Stimulated activated CD8-positive, alpha-beta memory T cell treated with anti-CD3 and anti-CD28 coated beads, Interleukin-4, amount 100 ng/mL, for 48 hours (primary cell): ENCODE data around the gene SLC22A5.
"Not testable (repeated sequence)": the region's sequence is repeated elsewhere in the genome, so short reads cannot be mapped to it uniquely, and the experiment has no call there.

Experiments used
- DNase-seq: peaks from one replicate; pipeline ENCODE4 v3.0.0-alpha.2; 2020

The SLC22A5 gene

GRCh38 chr5:132415516-132415915 is 46.0 kb downstream of the SLC22A5 start:
- not testable (repeated sequence) for DNase-seq

- DNase-seq, result no peak
These were observed 46.9 kb downstream of the SLC22A5 start for GRCh38 chr5:132416306-132417009.

DNA sequence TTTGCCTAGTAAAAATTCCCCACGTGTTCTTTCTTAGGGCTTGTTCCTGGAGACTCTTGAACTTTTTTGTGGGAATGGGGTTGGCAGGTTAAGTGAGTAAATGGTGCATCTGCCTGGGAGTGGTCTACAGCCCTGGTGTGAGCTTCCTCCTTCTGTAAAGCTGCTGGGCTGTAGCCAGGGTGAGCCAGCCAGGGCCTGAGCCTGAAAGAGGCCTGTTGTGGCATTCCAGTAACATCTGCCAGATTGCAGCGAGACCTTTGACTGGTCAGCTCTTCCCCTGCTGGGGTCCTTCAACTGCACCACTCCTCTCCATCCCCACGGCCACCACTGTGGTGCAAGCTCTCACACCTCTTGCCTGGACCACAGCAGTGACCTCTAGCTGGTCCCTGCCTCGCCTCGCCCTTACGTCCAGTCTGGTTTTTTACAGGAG is 47.5 kb downstream of the SLC22A5 start:
- DNase-seq, result no peak

DNA sequence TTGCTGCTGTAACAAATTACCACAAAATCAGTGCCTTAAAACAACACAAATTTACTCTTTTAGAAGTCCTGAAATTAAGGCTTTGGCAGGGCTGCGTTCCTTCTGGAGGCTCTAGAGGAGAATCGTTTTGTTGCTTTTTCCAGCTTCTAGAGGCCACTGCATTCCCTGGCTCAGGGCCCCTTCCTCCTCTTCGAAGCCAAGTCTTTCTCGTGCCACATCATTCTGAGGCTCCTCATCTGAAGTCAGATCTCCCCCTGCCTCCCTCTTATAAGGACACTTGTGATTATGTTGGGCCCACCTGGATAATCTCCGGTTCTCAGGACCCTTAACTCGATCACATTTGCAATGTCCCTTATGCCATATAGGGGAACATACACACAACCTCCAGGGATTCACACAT is 48.0 kb downstream of the SLC22A5 start:
- no peak for DNase-seq

- no peak for DNase-seq
These were observed 48.5 kb downstream of the SLC22A5 start for GRCh38 chr5:132417889-132418485.

DNA sequence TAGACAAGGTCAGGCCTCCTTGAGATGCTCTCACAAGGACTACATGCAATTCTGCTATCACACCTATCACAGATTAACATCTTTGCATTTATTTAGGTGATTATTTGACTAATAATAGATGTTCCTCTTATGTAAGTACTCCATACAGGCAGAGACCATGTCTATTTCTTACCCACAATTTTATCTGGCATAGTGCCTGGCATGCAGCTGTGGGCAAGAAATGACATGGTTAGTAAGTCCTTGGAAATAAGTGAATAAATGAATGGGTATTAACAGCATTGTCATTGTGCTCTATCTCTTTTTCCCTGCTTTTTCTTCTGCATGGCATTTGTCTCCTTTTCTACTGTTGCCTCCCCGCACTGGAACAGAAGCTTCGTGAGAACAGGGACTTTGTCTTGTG is 49.4 kb downstream of the SLC22A5 start:
- no peak for DNase-seq

- peak; percentile 77 for DNase-seq
These were observed 50.3 kb downstream of the SLC22A5 start for GRCh38 chr5:132419502-132420468.

GRCh38 chr5:132420706-132421272 is 51.3 kb downstream of the SLC22A5 start:
- no peak for DNase-seq

- no peak for DNase-seq
These were observed 52.0 kb downstream of the SLC22A5 start for GRCh38 chr5:132421462-132421861.

- no peak for DNase-seq
These were observed 53.4 kb downstream of the SLC22A5 start for GRCh38 chr5:132422720-132423437.

DNA sequence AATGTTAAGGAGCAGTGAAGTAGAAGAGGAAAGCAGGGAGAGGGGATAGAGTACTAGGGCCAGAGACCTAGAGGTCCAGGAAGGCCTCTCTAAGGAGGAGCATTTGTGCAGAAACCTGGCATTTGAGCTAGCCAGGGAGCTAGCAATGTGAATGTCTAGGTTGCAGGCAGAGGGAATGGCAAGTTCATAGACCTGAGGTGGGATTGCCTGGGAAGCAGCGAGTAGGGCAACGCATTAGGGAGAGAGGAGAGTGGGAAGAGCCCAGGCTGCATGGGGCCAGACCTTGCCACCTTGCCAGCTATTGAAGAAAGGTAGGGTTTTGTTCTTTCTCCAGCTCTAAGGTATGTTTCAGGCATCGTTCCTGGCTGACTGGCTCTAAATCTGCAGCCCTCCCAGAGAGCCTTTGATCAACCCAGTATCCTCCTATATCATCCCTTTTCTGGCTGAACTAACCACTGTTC is 54.0 kb downstream of the SLC22A5 start:
- no peak for DNase-seq

GRCh38 chr5:132424167-132424880 is 54.8 kb downstream of the SLC22A5 start:
- no peak for DNase-seq

GRCh38 chr5:132425009-132425937 is 55.8 kb downstream of the SLC22A5 start:
- DNase-seq, result peak; percentile 77

DNA sequence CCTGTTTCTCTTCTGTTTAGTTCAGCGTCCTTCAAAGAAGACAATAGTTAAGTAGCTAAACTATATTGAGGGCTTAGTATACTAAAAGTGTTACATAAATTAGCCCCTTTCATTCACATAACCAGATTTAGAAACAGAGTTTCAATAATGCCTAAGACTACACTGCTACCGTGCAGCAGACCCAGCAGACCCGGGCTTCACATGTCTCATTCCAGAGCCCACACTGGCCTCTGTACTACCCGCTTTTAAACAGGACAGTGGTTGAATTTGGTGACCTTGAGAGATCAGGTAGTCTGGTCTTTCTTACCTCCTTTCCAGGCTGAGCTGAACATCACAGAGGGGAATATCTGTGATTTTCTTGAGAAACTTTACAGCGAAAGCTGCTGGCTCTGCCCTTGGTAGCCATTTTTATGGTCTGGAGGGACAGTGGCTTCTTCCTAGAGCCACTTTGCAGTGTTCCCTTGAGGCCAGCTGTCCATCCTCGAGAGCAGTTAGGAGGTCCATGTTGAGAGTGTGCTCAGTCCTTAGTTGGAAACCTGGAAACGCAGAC is 56.5 kb downstream of the SLC22A5 start:
- DNase-seq, result peak; percentile 35

DNA sequence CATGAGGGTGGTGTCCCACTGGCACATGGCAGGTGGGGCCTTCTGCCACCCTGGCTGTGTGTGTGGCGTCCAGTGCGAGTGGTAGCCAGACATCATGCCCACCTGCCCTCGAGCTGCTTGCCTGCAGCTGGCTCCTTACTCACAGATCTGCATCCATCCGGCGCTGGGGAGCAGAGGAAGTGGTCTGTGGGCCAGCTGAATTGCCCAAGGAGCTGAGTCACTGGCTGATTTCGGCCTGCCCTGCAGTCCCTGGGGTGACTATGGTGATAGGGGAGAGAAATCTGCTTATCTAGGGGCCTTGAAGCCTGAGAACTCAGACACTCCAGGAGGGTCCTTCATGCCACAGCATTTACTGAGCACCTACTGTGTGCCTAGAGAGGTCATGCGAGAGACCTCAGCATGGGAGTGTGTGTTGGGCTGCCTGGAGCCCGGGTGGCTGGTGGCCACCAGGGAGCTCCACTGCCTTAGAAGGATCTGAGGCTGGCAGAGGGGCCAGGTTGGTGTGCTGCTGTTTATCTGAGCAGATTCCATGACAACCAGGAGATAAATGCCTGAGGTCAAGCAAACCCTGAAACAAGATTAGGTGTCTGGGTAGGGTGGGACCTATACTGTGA is 57.1 kb downstream of the SLC22A5 start:
- peak; percentile 83 for DNase-seq

GRCh38 chr5:132427281-132428146 is 58.0 kb downstream of the SLC22A5 start:
- DNase-seq, result peak; percentile 72

DNA sequence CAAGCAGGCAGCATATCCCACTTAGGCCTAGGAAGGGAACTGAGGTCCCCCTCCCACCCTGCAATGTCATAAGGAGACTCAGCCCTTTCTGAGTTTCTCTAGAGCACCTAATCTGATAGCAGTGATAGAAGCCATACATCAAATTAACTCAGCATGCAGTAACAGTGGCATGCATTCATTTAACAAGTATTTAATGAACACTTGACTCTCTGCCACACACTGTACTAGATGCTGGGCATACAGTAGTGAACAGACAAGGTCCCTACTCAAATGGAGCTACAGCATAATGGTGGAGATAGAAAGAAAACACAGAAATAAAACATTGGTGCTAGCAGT is 58.6 kb downstream of the SLC22A5 start:
- DNase-seq, result no peak
